Thoracic aorta (tissue), 2 donors: ENCODE data around the gene CYRIA. TPM values are rescaled to one million over a fixed set of nuclear protein-coding genes. Genes with fewer than 3 reads are reported as not detected.

Experiments used
- ATAC-seq: fragments of 150-250 bp; one replicate; pipeline ENCODE4 v1.8.0; 2017; ENCODE audit warnings: low read depth; ENCODE audit not compliant: insufficient number of reproducible peaks, low FRiP score
- DNase-seq: peaks from one replicate; pipeline ENCODE4 v3.0.0-alpha.2; 2020; ENCODE audit warnings: low spot score
- H3K27ac ChIP-seq, 2 donors: fragments of 200-600 bp; sonication (generic); 1 replicate in 1 of 2; 2 replicates in 1 of 2; pipeline ENCODE4 v1.5.1; 2016; ENCODE audit warnings: mild to moderate bottlenecking in 2 of 2, moderate library complexity in 2 of 2
- H3K27me3 ChIP-seq: fragments of 200-600 bp; sonication (generic); replicated peaks from 2 replicates; pipeline ENCODE4 v1.6.0; 2016; ENCODE audit warnings: mild to moderate bottlenecking; ENCODE audit not compliant: insufficient read depth
- H3K36me3 ChIP-seq: fragments of 200-600 bp; sonication (generic); one replicate; pipeline ENCODE4 v1.5.1; 2016
- H3K4me1 ChIP-seq, 2 donors: fragments of 200-600 bp; sonication (generic); 1 replicate in 1 of 2; 2 replicates in 1 of 2; pipeline versions ENCODE4 v1.5.1 to v1.6.0; 2016; ENCODE audit warnings: low read depth in 2 of 2, mild to moderate bottlenecking in 1 of 2; ENCODE audit not compliant: control insufficient read depth in 1 of 2
- H3K4me3 ChIP-seq: fragments of 200-600 bp; sonication (generic); 2 replicates; pipeline ENCODE4 v1.5.1; 2016; ENCODE audit warnings: mild to moderate bottlenecking
- H3K9me3 ChIP-seq: fragments of 200-600 bp; sonication (generic); 2 replicates; pipeline ENCODE4 v1.5.1; 2016
- total RNA-seq, 2 donors: library from RNA; depleted of rRNA; stranded (reverse); fragments of >200 nt; gene quantifications; one replicate each; pipeline versions ENCODE4 v1.1.0 to v1.2.3, GENCODE V29; 2016
- TF ChIP-seq, protein P1 (sequence below): fragments of 200-600 bp; sonication (generic); IDR thresholded peaks from one replicate; pipeline ENCODE4 v1.5.1; 2019; ENCODE audit warnings: antibody characterized with exemption

Gene CYRIA
- total RNA-seq, 2 donors from 2014 or later = 5.6 to 12.5 TPM

DNA sequence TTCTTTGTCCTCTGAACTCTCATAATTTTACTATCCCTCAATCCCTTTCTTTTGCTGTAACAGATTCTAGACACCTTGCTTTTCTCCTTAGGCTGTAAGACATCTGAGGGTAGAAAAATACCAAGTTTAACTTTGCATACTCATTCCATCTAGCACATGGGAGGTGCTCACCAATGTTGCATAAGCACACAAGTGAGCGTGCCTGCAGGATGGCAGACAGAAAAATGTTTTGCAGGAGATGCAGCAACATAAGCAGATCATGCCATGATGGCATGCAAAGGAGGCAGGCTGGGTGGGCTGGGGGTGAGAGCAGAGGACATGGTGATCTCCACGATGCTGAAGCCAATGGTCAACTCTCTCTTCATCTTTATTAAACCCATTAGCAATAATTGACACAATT is 24.1 kb downstream of the CYRIA start:
- Histone ChIP-seq H3K9me3 (no peaks in the 10 kb centered on the region), H3K4me3 (no peak overlapping the region), H3K27me3 (no peaks in the 10 kb centered on the region), H3K27ac (no peak overlapping the region), H3K4me1 (no peaks in the 10 kb centered on the region), H3K36me3 (no peaks in the 10 kb centered on the region)
- ATAC-seq (no peak), DNase-seq (no peak)
- TF ChIP-seq, protein P1, sequence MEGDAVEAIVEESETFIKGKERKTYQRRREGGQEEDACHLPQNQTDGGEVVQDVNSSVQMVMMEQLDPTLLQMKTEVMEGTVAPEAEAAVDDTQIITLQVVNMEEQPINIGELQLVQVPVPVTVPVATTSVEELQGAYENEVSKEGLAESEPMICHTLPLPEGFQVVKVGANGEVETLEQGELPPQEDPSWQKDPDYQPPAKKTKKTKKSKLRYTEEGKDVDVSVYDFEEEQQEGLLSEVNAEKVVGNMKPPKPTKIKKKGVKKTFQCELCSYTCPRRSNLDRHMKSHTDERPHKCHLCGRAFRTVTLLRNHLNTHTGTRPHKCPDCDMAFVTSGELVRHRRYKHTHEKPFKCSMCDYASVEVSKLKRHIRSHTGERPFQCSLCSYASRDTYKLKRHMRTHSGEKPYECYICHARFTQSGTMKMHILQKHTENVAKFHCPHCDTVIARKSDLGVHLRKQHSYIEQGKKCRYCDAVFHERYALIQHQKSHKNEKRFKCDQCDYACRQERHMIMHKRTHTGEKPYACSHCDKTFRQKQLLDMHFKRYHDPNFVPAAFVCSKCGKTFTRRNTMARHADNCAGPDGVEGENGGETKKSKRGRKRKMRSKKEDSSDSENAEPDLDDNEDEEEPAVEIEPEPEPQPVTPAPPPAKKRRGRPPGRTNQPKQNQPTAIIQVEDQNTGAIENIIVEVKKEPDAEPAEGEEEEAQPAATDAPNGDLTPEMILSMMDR = no peak

DNA sequence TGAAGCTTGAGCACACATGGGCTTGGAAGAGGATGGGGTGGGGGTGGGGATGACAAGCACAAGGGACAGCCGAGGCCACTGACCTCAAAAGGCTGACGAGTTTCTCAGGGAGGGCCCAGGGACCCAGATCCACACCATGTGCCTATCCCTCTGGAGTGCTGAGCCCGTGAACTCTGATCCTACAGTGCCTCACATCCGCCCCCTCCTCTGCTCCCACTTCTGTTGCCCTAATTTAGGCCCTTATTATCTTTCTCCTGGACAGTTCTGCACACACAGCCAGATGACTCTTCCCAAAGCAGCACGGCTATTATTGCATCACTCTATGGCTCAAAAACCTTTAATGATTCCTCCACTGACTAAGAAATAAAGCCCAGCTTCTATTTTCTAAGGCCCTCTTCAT is 24.8 kb downstream of the CYRIA start:
- Histone ChIP-seq H3K9me3 (no peaks in the 10 kb centered on the region), H3K36me3 (no peaks in the 10 kb centered on the region), H3K27me3 (no peaks in the 10 kb centered on the region), H3K4me1 (no peaks in the 10 kb centered on the region), H3K27ac (no peak overlapping the region), H3K4me3 (no peak overlapping the region)
- ATAC-seq (no peak), DNase-seq (no peak)
- TF ChIP-seq, protein P1 = no peak

DNA sequence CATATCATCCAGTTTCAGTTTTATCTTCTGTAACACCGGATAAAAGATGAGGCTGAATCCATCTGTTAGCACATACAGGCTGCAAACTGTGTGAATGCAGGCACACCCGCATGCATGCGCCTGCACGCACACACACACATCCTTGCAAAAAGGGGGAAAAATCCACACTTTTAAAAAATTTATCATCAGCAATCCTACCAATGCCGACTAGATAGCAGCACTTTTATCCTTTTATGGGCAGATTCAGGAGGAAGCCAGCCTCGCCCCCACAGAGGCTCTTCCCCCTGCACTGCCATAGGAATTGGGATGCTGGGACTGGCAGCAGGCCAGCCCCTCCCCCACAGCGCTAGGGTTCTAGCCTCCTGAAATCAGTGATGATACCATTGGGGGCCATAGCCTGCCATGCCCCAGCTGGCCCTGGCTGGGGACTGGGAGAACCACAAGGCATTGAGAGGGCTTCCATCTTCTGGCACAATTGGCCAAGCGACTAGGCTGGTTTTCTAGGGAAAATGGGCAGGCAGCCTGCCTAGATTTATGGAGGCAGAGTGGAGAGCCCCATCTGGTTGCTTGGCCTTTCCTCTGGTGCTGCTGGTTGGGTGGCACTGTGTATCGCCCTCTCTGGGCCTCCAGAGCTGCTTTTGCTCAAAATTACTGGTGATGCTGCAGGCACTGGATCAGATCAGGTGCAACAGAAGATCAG is 25.5 kb downstream of the CYRIA start:
- DNase-seq = no peak
- H3K27me3 ChIP-seq = no peaks in the 10 kb centered on the region
- H3K9me3 ChIP-seq = no peaks in the 10 kb centered on the region
- no peak for ATAC-seq
- H3K4me3 ChIP-seq = no peak overlapping the region
- H3K4me1 ChIP-seq = no peaks in the 10 kb centered on the region
- TF ChIP-seq, protein P1 = no peak
- H3K36me3 ChIP-seq = no peaks in the 10 kb centered on the region
- H3K27ac ChIP-seq = no peak overlapping the region

DNA sequence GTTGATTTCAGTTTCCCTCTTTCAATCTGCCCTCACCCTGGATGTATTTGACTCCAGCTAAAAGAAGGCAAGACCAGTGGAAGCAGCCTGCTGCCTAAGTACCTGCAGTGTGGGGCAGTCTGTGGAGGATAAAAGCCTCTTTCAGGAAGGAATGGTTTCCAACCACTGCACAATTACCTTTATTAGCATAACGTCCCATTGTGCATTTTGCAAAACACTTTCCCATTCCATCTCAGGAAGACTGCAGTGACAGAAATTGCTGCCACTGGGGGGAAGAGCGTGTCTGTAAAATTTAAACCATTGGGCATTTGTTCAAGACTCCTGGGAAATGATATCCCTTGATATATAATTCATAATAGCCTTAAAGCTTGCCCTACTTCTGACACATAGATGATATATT is 26.2 kb downstream of the CYRIA start:
- Histone ChIP-seq H3K4me3 (no peak overlapping the region), H3K9me3 (no peaks in the 10 kb centered on the region), H3K4me1 (no peaks in the 10 kb centered on the region), H3K27ac (no peak overlapping the region), H3K36me3 (no peaks in the 10 kb centered on the region), H3K27me3 (no peaks in the 10 kb centered on the region)
- TF ChIP-seq, protein P1 = no peak
- no peak for ATAC-seq
- DNase-seq = no peak

DNA sequence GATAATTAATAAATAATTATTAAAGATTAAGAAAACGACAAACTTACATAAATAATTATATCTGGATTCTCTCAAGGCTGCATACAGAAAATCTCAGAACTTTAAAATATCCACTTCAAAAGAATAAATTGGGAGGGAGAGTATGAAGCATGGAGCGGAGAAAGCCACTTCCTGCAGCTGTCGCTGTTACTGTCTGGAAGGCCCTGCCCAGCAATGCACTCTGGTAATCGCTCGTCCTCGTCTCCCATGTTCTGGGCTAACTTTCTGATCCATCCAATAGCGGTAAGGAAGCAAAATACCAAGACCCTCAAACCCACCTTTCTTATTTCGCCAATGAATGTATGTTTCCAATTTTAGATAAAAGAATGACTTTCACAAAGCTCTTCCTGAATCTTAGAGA is 26.7 kb downstream of the CYRIA start:
- Histone ChIP-seq H3K4me1 (no peaks in the 10 kb centered on the region), H3K36me3 (no peaks in the 10 kb centered on the region), H3K9me3 (no peaks in the 10 kb centered on the region), H3K4me3 (no peak overlapping the region), H3K27ac (no peak overlapping the region), H3K27me3 (no peaks in the 10 kb centered on the region)
- DNase-seq (no peak), ATAC-seq (no peak)
- TF ChIP-seq, protein P1 = no peak
